ENCODE measurements around the gene ABR.
"Not testable (repeated sequence)": the region's sequence is repeated elsewhere in the genome, so short reads cannot be mapped to it uniquely, and the experiment has no call there.

The ABR gene

GRCh38 chr17:977166-977565 lies 202.6 kb downstream of the ABR start:
- Histone ChIP-seq H3K9me3 (ENCODE audit: insufficient read depth, low read length) (no peaks in the 10 kb centered on the region), H2AFZ (ENCODE audit: low read depth, low read length) (no peak overlapping the region), H3K79me2 (ENCODE audit: low read length) (no peaks in the 10 kb centered on the region), H3K4me2 (ENCODE audit: low read length) (no peak overlapping the region), H3K4me1 (ENCODE audit: low read length) (peaks cover 6% of the 10 kb centered on the region), H3K27ac (ENCODE audit: low read length) (no peak overlapping the region), H3K27me3 (ENCODE audit: low read depth, low read length) (peaks cover 11% of the 10 kb centered on the region; the same call in 1 of the 2 replicates), H4K20me1 (ENCODE audit: insufficient read depth, low read length) (no peaks in the 10 kb centered on the region), H3K4me3 (ENCODE audit: low read length) (no peak overlapping the region), H3K9ac (ENCODE audit: low read length) (no peak overlapping the region), H3K36me3 (replicated peaks; ENCODE audit: low read depth, low read length) (no peaks in the 10 kb centered on the region)
- no peak for TF ChIP-seq CTCF (IDR thresholded peaks at IDR 0.05; ENCODE audit: low read depth, low read length)
- no peak for TF ChIP-seq EZH2phosphoT487 (IDR thresholded peaks at IDR 0.05; ENCODE audit: low read depth)

- H3K27me3 ChIP-seq (ENCODE audit: low read depth, low read length), result peaks cover 11% of the 10 kb centered on the region; the same call in 1 of the 2 replicates
- H2AFZ ChIP-seq (ENCODE audit: low read depth, low read length), result no peak overlapping the region
- H3K36me3 ChIP-seq (replicated peaks; ENCODE audit: low read depth, low read length), result no peaks in the 10 kb centered on the region
- H3K27ac ChIP-seq (ENCODE audit: low read length), result no peak overlapping the region
- no peaks in the 10 kb centered on the region for H3K9me3 ChIP-seq (ENCODE audit: insufficient read depth, low read length)
- no peak overlapping the region for H3K9ac ChIP-seq (ENCODE audit: low read length)
- TF ChIP-seq CTCF (IDR thresholded peaks at IDR 0.05; ENCODE audit: low read depth, low read length) (no peak), EZH2phosphoT487 (IDR thresholded peaks at IDR 0.05; ENCODE audit: low read depth) (no peak)
- H3K4me3 ChIP-seq (ENCODE audit: low read length), result no peak overlapping the region
- H3K4me1 ChIP-seq (ENCODE audit: low read length), result peaks cover 6% of the 10 kb centered on the region
- H3K4me2 ChIP-seq (ENCODE audit: low read length), result no peak overlapping the region
- H3K79me2 ChIP-seq (ENCODE audit: low read length), result no peaks in the 10 kb centered on the region
- H4K20me1 ChIP-seq (ENCODE audit: insufficient read depth, low read length), result no peaks in the 10 kb centered on the region
These were observed 203.5 kb downstream of the ABR start for GRCh38 chr17:976312-976711.

GRCh38 chr17:975371-975915 lies 204.3 kb downstream of the ABR start:
- TF ChIP-seq CTCF (IDR thresholded peaks at IDR 0.05; ENCODE audit: low read depth, low read length), result no peak
- Histone ChIP-seq H3K4me1 (ENCODE audit: low read length) (peaks cover 4% of the 10 kb centered on the region), H3K36me3 (replicated peaks; ENCODE audit: low read depth, low read length) (no peaks in the 10 kb centered on the region), H3K9me3 (ENCODE audit: insufficient read depth, low read length) (no peaks in the 10 kb centered on the region), H4K20me1 (ENCODE audit: insufficient read depth, low read length) (no peaks in the 10 kb centered on the region), H3K4me2 (ENCODE audit: low read length) (no peak overlapping the region), H3K79me2 (ENCODE audit: low read length) (no peaks in the 10 kb centered on the region), H3K4me3 (ENCODE audit: low read length) (no peak overlapping the region), H2AFZ (ENCODE audit: low read depth, low read length) (no peak overlapping the region), H3K27me3 (ENCODE audit: low read depth, low read length) (peaks cover 11% of the 10 kb centered on the region; the same call in 1 of the 2 replicates), H3K27ac (ENCODE audit: low read length) (no peak overlapping the region), H3K9ac (ENCODE audit: low read length) (no peak overlapping the region)

GRCh38 chr17:974778-975177 lies 205.0 kb downstream of the ABR start:
- not testable (repeated sequence) for H3K4me3 ChIP-seq (ENCODE audit: low read length); H3K4me2 ChIP-seq (ENCODE audit: low read length); H3K27ac ChIP-seq (ENCODE audit: low read length); H3K36me3 ChIP-seq (replicated peaks; ENCODE audit: low read depth, low read length); H3K4me1 ChIP-seq (ENCODE audit: low read length); H3K9ac ChIP-seq (ENCODE audit: low read length); H3K9me3 ChIP-seq (ENCODE audit: insufficient read depth, low read length); H4K20me1 ChIP-seq (ENCODE audit: insufficient read depth, low read length); H3K79me2 ChIP-seq (ENCODE audit: low read length); H2AFZ ChIP-seq (ENCODE audit: low read depth, low read length)
- H3K27me3 ChIP-seq (ENCODE audit: low read depth, low read length), result peaks cover 11% of the 10 kb centered on the region; the same call in 1 of the 2 replicates

Data from OCI-LY3 (cell line).